ENCODE data around the gene SHISA9. TPM values are rescaled to one million over a fixed set of nuclear protein-coding genes. Genes with fewer than 3 reads are reported as not detected.

SHISA9 gene
- total RNA-seq, 4 donors from 2014 or later = 3.6 to 10.8 (median 4.6) TPM

GRCh38 chr16:13193721-13194120, 292.3 kb downstream of the SHISA9 start:
- H3K4me3 ChIP-seq = no peak overlapping the region
- no peaks in the 10 kb centered on the region for H3K27me3 ChIP-seq
- no peaks in the 10 kb centered on the region for H3K9me3 ChIP-seq
- H3K27ac ChIP-seq (replicated peaks in 1 of 4) = no peak overlapping the region
- no peak for DNase-seq (ENCODE audit: extremely low spot score)
- no peaks in the 10 kb centered on the region for H3K36me3 ChIP-seq
- TF ChIP-seq CTCF (IDR thresholded peaks at IDR 0.05) = no peak
- no peak for TF ChIP-seq EP300 (IDR thresholded peaks at IDR 0.05)
- no peak for TF ChIP-seq POLR2AphosphoS5 (IDR thresholded peaks at IDR 0.05)
- TF ChIP-seq POLR2A (IDR thresholded peaks at IDR 0.05; ENCODE audit: low read depth) = no peak
- WGBS = 87% methylated on average over 1 of the region's 1 CpG
- intact Hi-C loops (cut with DNase I) = no loop called here
- no peaks in the 10 kb centered on the region for H3K4me1 ChIP-seq

DNA sequence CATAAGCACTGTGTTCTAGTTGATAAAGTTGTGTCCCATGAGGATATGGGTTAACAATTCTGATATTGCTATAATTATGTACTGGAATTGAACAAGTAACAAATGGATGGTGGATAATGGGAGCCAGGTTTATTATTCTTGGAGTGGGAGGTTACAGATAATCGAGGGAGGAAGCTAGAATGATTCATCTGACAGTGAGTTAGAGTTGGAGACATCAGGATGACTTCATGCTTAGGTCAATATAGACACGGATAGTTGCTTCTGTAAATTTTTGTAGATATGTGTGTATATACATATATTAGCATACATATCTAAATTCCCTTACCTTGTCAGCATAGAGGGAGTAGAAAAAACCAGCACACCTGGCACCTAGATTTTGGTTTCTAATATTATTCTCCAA, 293.4 kb downstream of the SHISA9 start:
- TF ChIP-seq EP300 (IDR thresholded peaks at IDR 0.05) (no peak), POLR2A (IDR thresholded peaks at IDR 0.05; ENCODE audit: low read depth) (no peak), CTCF (IDR thresholded peaks at IDR 0.05) (no peak), POLR2AphosphoS5 (IDR thresholded peaks at IDR 0.05) (no peak)
- H3K4me3 ChIP-seq = no peak overlapping the region
- WGBS = 67% methylated on average over 2 of the region's 2 CpGs

GRCh38 chr16:13203725-13204124, 302.3 kb downstream of the SHISA9 start:
- no peaks in the 10 kb centered on the region for H3K27me3 ChIP-seq
- DNase-seq (ENCODE audit: extremely low spot score) = no peak

More for the DNA sequence above, 293.4 kb downstream of the SHISA9 start:
- Histone ChIP-seq H3K36me3 (no peaks in the 10 kb centered on the region), H3K9me3 (no peaks in the 10 kb centered on the region), H3K27ac (replicated peaks in 1 of 4) (no peak overlapping the region), H3K27me3 (no peaks in the 10 kb centered on the region), H3K4me1 (no peaks in the 10 kb centered on the region)
- intact Hi-C loops (cut with DNase I) = no loop called here
- DNase-seq (ENCODE audit: extremely low spot score) = no peak

GRCh38 chr16:13205352-13205751, 304.0 kb downstream of the SHISA9 start:
- H3K27me3 ChIP-seq = no peaks in the 10 kb centered on the region
- TF ChIP-seq POLR2AphosphoS5 (IDR thresholded peaks at IDR 0.05) = no peak
- no peak for TF ChIP-seq EP300 (IDR thresholded peaks at IDR 0.05)
- no peak for TF ChIP-seq CTCF (IDR thresholded peaks at IDR 0.05)
- no peak for TF ChIP-seq POLR2A (IDR thresholded peaks at IDR 0.05; ENCODE audit: low read depth)
- no peaks in the 10 kb centered on the region for H3K36me3 ChIP-seq
- no peaks in the 10 kb centered on the region for H3K4me1 ChIP-seq
- intact Hi-C loops (cut with DNase I) = no loop called here
- no peaks in the 10 kb centered on the region for H3K9me3 ChIP-seq
- DNase-seq (ENCODE audit: extremely low spot score) = no peak
- no peak overlapping the region for H3K27ac ChIP-seq (replicated peaks in 1 of 4)
- no peak overlapping the region for H3K4me3 ChIP-seq

More at GRCh38 chr16:13203725-13204124, 302.3 kb downstream of the SHISA9 start:
- H3K27ac ChIP-seq (replicated peaks in 1 of 4) = no peak overlapping the region
- no peaks in the 10 kb centered on the region for H3K4me1 ChIP-seq
- H3K36me3 ChIP-seq = no peaks in the 10 kb centered on the region
- intact Hi-C loops (cut with DNase I) = no loop called here
- TF ChIP-seq CTCF (IDR thresholded peaks at IDR 0.05) (no peak), POLR2A (IDR thresholded peaks at IDR 0.05; ENCODE audit: low read depth) (no peak), POLR2AphosphoS5 (IDR thresholded peaks at IDR 0.05) (no peak), EP300 (IDR thresholded peaks at IDR 0.05) (no peak)
- H3K4me3 ChIP-seq = no peak overlapping the region
- H3K9me3 ChIP-seq = no peaks in the 10 kb centered on the region

GRCh38 chr16:13206606-13207005, 305.2 kb downstream of the SHISA9 start:
- intact Hi-C loops (cut with DNase I) = no loop called here
- WGBS = 80% methylated on average over 4 of the region's 4 CpGs
- TF ChIP-seq POLR2AphosphoS5 (IDR thresholded peaks at IDR 0.05) (no peak), POLR2A (IDR thresholded peaks at IDR 0.05; ENCODE audit: low read depth) (no peak), CTCF (IDR thresholded peaks at IDR 0.05) (no peak), EP300 (IDR thresholded peaks at IDR 0.05) (no peak)

More at GRCh38 chr16:13206606-13207005, 305.2 kb downstream of the SHISA9 start:
- Histone ChIP-seq H3K27ac (replicated peaks in 1 of 4) (no peak overlapping the region), H3K4me1 (no peaks in the 10 kb centered on the region), H3K36me3 (no peaks in the 10 kb centered on the region), H3K27me3 (no peaks in the 10 kb centered on the region), H3K9me3 (no peaks in the 10 kb centered on the region), H3K4me3 (no peak overlapping the region)
- no peak for DNase-seq (ENCODE audit: extremely low spot score)

Measured in esophagus muscularis mucosa (tissue), 4 donors.